Stimulated activated CD8-positive, alpha-beta memory T cell treated with anti-CD3 and anti-CD28 coated beads, Interleukin-7, amount 100 ng/mL, for 24 hours (primary cell): ENCODE measurements around the gene BRD3OS.

Experiments
- DNase-seq: peaks from one replicate; pipeline ENCODE4 v3.0.0-alpha.2; 2020; ENCODE audit warnings: low read depth

BRD3OS gene

GRCh38 chr9:134052491-134052890 lies 27.2 kb downstream of the BRD3OS start:
- DNase-seq = no peak

- no peak for DNase-seq
Measured at GRCh38 chr9:134052941-134053340, 27.7 kb downstream of the BRD3OS start.

GRCh38 chr9:134053401-134053871 lies 28.2 kb downstream of the BRD3OS start:
- DNase-seq = no peak

GRCh38 chr9:134053941-134054761 lies 28.9 kb downstream of the BRD3OS start:
- no peak for DNase-seq

GRCh38 chr9:134054891-134055811 lies 29.9 kb downstream of the BRD3OS start:
- DNase-seq = no peak

DNA sequence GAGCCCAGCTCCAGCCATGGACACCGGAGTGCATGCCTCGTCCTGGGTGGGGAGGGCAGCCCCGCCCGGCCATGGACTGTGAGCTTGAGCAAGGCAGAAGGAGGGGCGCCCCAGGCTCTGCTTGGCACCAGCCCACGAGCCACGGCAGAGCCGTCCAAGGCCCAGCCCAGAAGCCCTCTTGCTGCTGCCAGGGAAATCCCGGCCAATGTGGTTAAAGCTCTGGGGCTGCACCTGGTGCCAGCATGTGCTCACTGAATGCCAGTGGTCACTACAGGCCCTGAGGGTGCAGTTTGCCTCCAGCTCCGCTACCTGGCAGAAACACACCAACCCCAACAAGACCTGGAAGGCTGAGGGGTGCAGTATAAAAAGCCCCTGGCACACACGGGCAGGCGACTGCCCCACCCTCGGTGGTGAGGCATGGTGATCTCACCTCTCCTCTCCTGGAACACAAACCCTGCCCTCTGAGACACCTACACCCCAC lies 30.7 kb downstream of the BRD3OS start:
- no peak for DNase-seq

DNA sequence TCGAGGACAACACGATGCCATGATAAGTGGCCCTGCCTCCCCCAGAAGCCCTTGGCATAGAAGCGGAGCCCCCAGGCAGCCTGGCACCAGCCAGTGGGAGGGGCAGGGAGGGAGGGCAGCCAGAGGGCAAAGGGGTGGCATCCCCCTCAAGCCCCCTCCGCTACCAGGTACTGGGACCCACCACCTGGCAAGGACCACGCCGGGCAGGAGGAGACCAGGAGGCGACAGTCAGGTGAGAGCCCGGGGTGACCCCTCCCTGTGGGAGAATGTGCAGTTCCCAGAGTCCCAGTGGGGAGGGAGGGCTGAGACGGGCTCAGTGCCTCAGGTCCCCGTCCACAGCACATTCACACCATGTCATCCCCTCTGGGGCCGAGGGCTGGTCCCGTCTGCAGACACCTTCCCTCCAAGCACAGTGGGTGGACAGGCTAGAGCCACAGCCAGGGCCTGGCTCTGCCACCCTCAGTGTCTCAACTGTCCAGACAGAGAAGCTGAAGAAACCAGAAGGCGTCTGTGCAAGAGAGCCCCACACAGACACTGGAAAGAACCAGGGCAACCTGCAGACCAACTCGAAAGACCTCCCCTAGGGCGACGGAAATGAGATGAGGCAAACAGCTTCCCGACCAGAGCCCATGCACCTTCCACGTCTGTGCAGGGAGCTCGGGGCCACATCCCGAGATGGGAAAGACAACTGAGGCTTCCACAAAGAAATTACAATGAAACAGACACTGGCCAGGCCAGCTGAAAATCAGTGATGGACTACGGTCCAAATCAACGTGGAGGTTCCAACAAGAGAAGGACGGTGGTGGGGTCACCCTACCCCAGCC lies 31.4 kb downstream of the BRD3OS start:
- DNase-seq = no peak

GRCh38 chr9:134057307-134057657 lies 32.0 kb downstream of the BRD3OS start:
- DNase-seq = no peak

- DNase-seq = no peak
Measured at GRCh38 chr9:134057751-134058701, 32.7 kb downstream of the BRD3OS start.

DNA sequence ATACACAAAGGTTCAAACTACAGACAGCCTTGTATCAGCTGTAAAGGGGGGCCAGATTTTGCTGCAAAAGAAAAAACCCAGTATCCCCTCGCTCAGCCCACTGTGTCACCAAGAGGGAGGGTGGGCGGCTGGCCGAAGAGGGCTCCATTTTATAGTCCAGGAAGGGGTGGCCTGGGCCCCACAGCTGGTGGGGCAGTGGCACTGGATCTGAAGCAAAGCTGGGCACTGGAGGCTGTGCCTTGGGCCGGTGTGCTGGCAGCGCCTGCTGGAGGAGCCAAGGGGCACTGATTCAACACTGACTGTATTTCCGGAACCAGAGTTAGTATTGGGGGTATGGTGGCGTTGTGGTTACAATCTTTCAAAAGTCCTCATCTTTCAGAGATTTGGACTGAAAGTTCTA lies 33.4 kb downstream of the BRD3OS start:
- no peak for DNase-seq

- DNase-seq = no peak
Measured at GRCh38 chr9:134059188-134059641, 33.9 kb downstream of the BRD3OS start.

DNA sequence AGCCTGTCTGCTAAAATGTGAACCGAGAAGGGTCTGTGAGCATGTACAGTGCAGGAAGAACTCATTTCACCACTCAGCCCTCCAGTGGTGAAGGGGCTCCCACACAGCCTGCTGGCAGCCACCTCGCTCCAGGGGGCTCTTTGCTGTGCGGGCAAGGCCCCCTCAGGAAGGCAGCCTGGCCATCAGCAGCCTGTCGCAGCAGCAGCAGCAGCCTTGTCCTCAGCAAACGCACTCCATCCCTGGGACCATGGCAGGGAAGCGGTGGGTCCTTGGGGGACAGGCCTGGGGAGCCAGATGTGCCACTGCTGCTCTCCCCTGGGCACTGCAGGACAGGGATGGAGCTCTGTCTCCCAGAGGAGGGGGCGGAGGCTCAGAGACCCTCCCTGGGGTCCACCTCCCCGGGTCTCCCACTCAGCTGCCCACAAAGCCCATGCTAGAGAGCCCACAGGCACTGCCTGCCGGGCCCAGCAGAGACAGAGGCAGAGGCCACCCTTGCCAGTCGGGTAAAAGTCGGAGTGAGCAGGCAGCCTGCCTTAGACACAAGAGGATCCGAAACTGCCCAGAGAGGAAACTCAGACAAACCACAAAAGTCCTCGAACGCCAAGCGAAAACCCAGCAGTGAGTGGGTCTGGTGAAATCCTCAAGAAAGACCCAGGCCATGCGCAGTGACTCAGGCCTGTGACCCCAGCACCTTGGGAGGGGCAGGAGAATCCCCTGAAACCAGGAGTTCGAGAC lies 34.5 kb downstream of the BRD3OS start:
- DNase-seq = no peak

DNA sequence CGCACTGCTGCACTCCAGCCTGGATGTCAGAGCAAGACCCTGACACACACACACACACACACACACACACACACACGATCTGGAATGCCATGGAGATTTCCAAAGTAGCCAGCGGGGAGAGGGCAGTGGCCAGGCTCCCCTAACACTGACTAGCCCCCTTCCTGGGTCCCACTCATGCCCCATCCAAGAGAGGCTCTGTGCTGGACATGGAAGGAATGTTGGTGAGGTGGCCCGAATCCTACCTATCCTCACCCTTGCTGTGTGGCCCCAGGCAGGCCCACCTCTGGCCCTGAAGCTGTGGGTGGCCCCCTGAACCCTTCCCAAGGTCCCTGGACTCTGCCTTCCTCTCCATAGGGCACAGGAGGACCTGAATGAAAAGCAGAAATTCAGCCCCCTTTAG lies 35.3 kb downstream of the BRD3OS start:
- DNase-seq = no peak

- DNase-seq = no peak
Measured at GRCh38 chr9:134061019-134061687, 35.9 kb downstream of the BRD3OS start.

GRCh38 chr9:134061688-134062371 lies 36.5 kb downstream of the BRD3OS start:
- no peak for DNase-seq

DNA sequence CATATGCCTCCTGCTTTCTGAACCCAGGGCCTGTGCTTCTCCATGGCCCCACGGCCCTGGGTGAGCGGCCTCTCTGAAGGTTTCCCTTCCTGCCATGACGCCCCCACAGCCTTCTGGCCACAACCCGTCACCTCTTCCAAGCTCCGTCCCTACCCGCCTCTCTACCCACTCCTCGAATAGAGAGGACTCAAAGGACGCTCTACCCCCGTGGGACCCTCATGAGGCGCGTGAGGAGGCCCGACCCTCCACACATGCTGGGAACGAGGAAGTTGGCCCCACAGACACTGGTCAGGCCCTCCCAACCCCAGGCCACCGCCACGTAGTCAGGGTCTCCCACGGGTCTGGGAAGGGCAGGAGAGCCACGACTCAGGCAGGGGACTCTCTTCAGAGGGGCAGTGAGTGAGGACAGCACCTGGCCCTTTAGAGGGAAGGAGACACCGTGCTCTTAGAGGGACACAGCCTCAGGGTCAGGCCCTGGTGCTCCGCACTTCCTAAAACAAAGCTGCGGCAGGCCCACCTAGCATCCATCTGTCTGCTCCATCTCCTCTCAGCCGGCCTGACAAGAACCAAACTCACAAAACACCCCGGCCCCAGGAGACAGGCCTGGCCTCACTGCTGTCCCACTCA lies 37.3 kb downstream of the BRD3OS start:
- DNase-seq = no peak

- no peak for DNase-seq
Measured at GRCh38 chr9:134063088-134063570, 37.8 kb downstream of the BRD3OS start.
